Neural crest cell (in vitro differentiated cells): ENCODE data around the gene MYO1E. TPM values are rescaled to one million over a fixed set of nuclear protein-coding genes. Genes with fewer than 3 reads are reported as not detected.

ENCODE experiments used
- DNase-seq: peaks from one replicate; pipeline ENCODE4 v3.0.0; 2021; ENCODE audit warnings: low read depth, mixed read lengths, low spot score
- H3K27ac Mint-ChIP-seq: one replicate; pipeline ENCODE4 v1.8.0; 2021; ENCODE audit warnings: mild to moderate bottlenecking, mixed read lengths; ENCODE audit not compliant: unreplicated experiment
- H3K27me3 Mint-ChIP-seq: 2 replicates; pipeline ENCODE4 v1.8.0; 2021; ENCODE audit warnings: low read depth, mild to moderate bottlenecking, mixed read lengths
- H3K36me3 Mint-ChIP-seq: 2 replicates; pipeline ENCODE4 v1.8.0; 2021; ENCODE audit warnings: low read depth, mild to moderate bottlenecking, mixed read lengths
- H3K4me1 Mint-ChIP-seq: 2 replicates; pipeline ENCODE4 v1.8.0; 2021; ENCODE audit warnings: mixed read lengths
- H3K4me3 Mint-ChIP-seq: one replicate; pipeline ENCODE4 v1.8.0; 2021; ENCODE audit warnings: mild to moderate bottlenecking, mixed read lengths
- H3K9me3 Mint-ChIP-seq: 2 replicates; pipeline ENCODE4 v1.8.0; 2021; ENCODE audit warnings: mixed read lengths
- CTCF ChIP-seq: fragments of 200-600 bp; sonication (generic); conservative IDR thresholded peaks from 2 replicates; pipeline ENCODE4 v1.5.0; 2021; ENCODE audit warnings: antibody characterized with exemption, mild to moderate bottlenecking
- total RNA-seq: library from RNA; stranded (reverse); gene quantifications from 2 replicates; pipeline ENCODE4 v1.2.1, GENCODE V29; 2021

The MYO1E gene
- total RNA-seq, 1 donor from 2014 or later, result 34.5 TPM

- DNase-seq, result no peak
- peaks cover 4% of the 10 kb centered on the region for H3K4me1 Mint-ChIP-seq
- no peak overlapping the region for H3K27ac Mint-ChIP-seq
- H3K36me3 Mint-ChIP-seq, result peaks cover 5% of the 10 kb centered on the region
- H3K27me3 Mint-ChIP-seq, result no peaks in the 10 kb centered on the region
- no peak overlapping the region for H3K4me3 Mint-ChIP-seq
- peaks cover 12% of the 10 kb centered on the region for H3K9me3 Mint-ChIP-seq
- no peak for TF ChIP-seq CTCF
Observed at GRCh38 chr15:59321000-59321689, 51.5 kb downstream of the MYO1E start.

GRCh38 chr15:59317211-59317610 lies 55.5 kb downstream of the MYO1E start:
- peaks cover 10% of the 10 kb centered on the region for H3K4me1 Mint-ChIP-seq
- no peak for TF ChIP-seq CTCF
- no peak for DNase-seq
- peaks cover 5% of the 10 kb centered on the region for H3K36me3 Mint-ChIP-seq
- H3K27me3 Mint-ChIP-seq, result no peaks in the 10 kb centered on the region
- peaks cover 12% of the 10 kb centered on the region for H3K9me3 Mint-ChIP-seq
- no peak overlapping the region for H3K27ac Mint-ChIP-seq
- no peak overlapping the region for H3K4me3 Mint-ChIP-seq

- H3K4me1 Mint-ChIP-seq, result peaks cover 13% of the 10 kb centered on the region
- no peak for DNase-seq
- H3K36me3 Mint-ChIP-seq, result peaks cover 2% of the 10 kb centered on the region
- no peak overlapping the region for H3K4me3 Mint-ChIP-seq
- no peak for TF ChIP-seq CTCF
- H3K9me3 Mint-ChIP-seq, result peaks cover 7% of the 10 kb centered on the region
- H3K27ac Mint-ChIP-seq, result no peak overlapping the region
- no peaks in the 10 kb centered on the region for H3K27me3 Mint-ChIP-seq
Observed at GRCh38 chr15:59315914-59316451, 56.7 kb downstream of the MYO1E start.

GRCh38 chr15:59313641-59314332 lies 58.9 kb downstream of the MYO1E start:
- no peak overlapping the region for H3K27ac Mint-ChIP-seq
- TF ChIP-seq CTCF, result no peak

GRCh38 chr15:59312205-59312604 lies 60.5 kb downstream of the MYO1E start:
- Mint-ChIP-seq H3K36me3 (no peaks in the 10 kb centered on the region), H3K9me3 (peaks cover 2% of the 10 kb centered on the region), H3K4me1 (peaks cover 13% of the 10 kb centered on the region), H3K27me3 (no peaks in the 10 kb centered on the region), H3K27ac (no peak overlapping the region), H3K4me3 (no peak overlapping the region)
- TF ChIP-seq CTCF, result no peak
- DNase-seq, result no peak

More at GRCh38 chr15:59313641-59314332, 58.9 kb downstream of the MYO1E start:
- Mint-ChIP-seq H3K27me3 (no peaks in the 10 kb centered on the region), H3K4me1 (peaks cover 13% of the 10 kb centered on the region), H3K4me3 (no peak overlapping the region), H3K9me3 (peaks cover 2% of the 10 kb centered on the region), H3K36me3 (no peaks in the 10 kb centered on the region)
- DNase-seq, result no peak
